Ishikawa (cell line): Measurements from ENCODE around the gene NHLRC2.
A peak's percentile ranks its signal among the peaks of the same experiment; 100 is the strongest.

Experiments used
- CEBPB ChIP-seq: IDR thresholded peaks from 2 replicates; pipeline ENCODE4 v1.6.1; 2012
- CREB1 ChIP-seq: IDR thresholded peaks from 2 replicates; pipeline ENCODE4 v1.6.1; 2012; ENCODE audit warnings: low read depth
- EGR1 ChIP-seq: IDR thresholded peaks from 2 replicates; pipeline ENCODE4 v1.6.1; 2012
- EP300 ChIP-seq: IDR thresholded peaks from 2 replicates; pipeline ENCODE4 v1.6.1; 2012; ENCODE audit warnings: borderline replicate concordance
- FOXM1 ChIP-seq: IDR thresholded peaks from 2 replicates; pipeline ENCODE4 v1.6.1; 2012; ENCODE audit warnings: low read depth, borderline replicate concordance
- MAX ChIP-seq: IDR thresholded peaks from 2 replicates; pipeline ENCODE4 v1.6.1; 2012
- NFIC ChIP-seq: IDR thresholded peaks from 2 replicates; pipeline ENCODE4 v1.6.1; 2012
- RAD21 ChIP-seq: IDR thresholded peaks from 2 replicates; pipeline ENCODE4 v1.6.1; 2012; ENCODE audit warnings: low read depth
- REST ChIP-seq: IDR thresholded peaks from 2 replicates; pipeline ENCODE4 v1.6.1; 2012; ENCODE audit warnings: low read depth, mild to moderate bottlenecking
- TAF1 ChIP-seq: IDR thresholded peaks from 2 replicates; pipeline ENCODE4 v1.6.1; 2012; ENCODE audit warnings: low read depth, mild to moderate bottlenecking
- TCF12 ChIP-seq: IDR thresholded peaks from 2 replicates; pipeline ENCODE4 v1.6.1; 2012; ENCODE audit warnings: low read depth
- TEAD4 ChIP-seq: IDR thresholded peaks from 2 replicates; pipeline ENCODE4 v1.6.1; 2012
- USF1 ChIP-seq: IDR thresholded peaks from 2 replicates; pipeline ENCODE4 v1.6.1; 2012
- YY1 ChIP-seq: IDR thresholded peaks from 2 replicates; pipeline ENCODE4 v1.6.1; 2012; ENCODE audit warnings: low read depth
- ZBTB7A ChIP-seq: IDR thresholded peaks from 2 replicates; pipeline ENCODE4 v1.6.1; 2012; ENCODE audit warnings: low read depth

NHLRC2 gene

GRCh38 chr10:113890769-113891168 lies 36.3 kb downstream of the NHLRC2 start:
- TF ChIP-seq ZBTB7A (no peak), RAD21 (no peak), TAF1 (no peak), EGR1 (no peak), TEAD4 (no peak)

- TF ChIP-seq MAX (no peak), FOXM1 (no peak)
Measured at GRCh38 chr10:113891476-113891875, 37.0 kb downstream of the NHLRC2 start.

GRCh38 chr10:113893570-113893969 lies 39.1 kb downstream of the NHLRC2 start:
- TF ChIP-seq EP300, result no peak
- no peak for TF ChIP-seq TEAD4
- no peak for TF ChIP-seq TAF1
- no peak for TF ChIP-seq EGR1
- no peak for TF ChIP-seq NFIC
- TF ChIP-seq MAX, result no peak
- TF ChIP-seq FOXM1, result no peak
- TF ChIP-seq USF1, result no peak

GRCh38 chr10:113894581-113894980 lies 40.1 kb downstream of the NHLRC2 start:
- TF ChIP-seq YY1, result no peak
- TF ChIP-seq TAF1, result no peak
- no peak for TF ChIP-seq CEBPB
- no peak for TF ChIP-seq TEAD4
- no peak for TF ChIP-seq RAD21
- no peak for TF ChIP-seq MAX
- TF ChIP-seq EP300, result no peak
- no peak for TF ChIP-seq TCF12
- TF ChIP-seq FOXM1, result no peak

GRCh38 chr10:113895018-113895417 lies 40.6 kb downstream of the NHLRC2 start:
- TF ChIP-seq CREB1, result no peak
- TF ChIP-seq CEBPB, result no peak
- TF ChIP-seq EP300, result no peak
- TF ChIP-seq TAF1, result no peak
- no peak for TF ChIP-seq RAD21
- no peak for TF ChIP-seq MAX
- no peak for TF ChIP-seq USF1
- TF ChIP-seq NFIC, result no peak
- TF ChIP-seq YY1, result no peak
- TF ChIP-seq TCF12, result no peak
- TF ChIP-seq FOXM1, result no peak
- TF ChIP-seq ZBTB7A, result no peak
- no peak for TF ChIP-seq EGR1
- TF ChIP-seq REST, result no peak
- no peak for TF ChIP-seq TEAD4

GRCh38 chr10:113897693-113898618 lies 43.5 kb downstream of the NHLRC2 start:
- TF ChIP-seq REST, result no peak
- peak; percentile 48 for TF ChIP-seq NFIC
- TF ChIP-seq TCF12, result no peak
- no peak for TF ChIP-seq TEAD4
- no peak for TF ChIP-seq CEBPB
- TF ChIP-seq FOXM1, result no peak
- no peak for TF ChIP-seq CREB1
- TF ChIP-seq EP300, result no peak
